Immature natural killer cell (primary cell): ENCODE results near the gene ANKRD60. TPM values are rescaled to one million over a fixed set of nuclear protein-coding genes. Genes with fewer than 3 reads are reported as not detected.

Source experiments
- DNase-seq, 3 donors: peaks; one replicate each; pipeline ENCODE4 v3.0.0; 2022; ENCODE audit warnings: mixed read lengths in 1 of 3
- H3K27ac Mint-ChIP-seq, 6 donors: one replicate each; pipeline ENCODE4 v1.8.0; 2020; ENCODE audit warnings: mixed read lengths in 6 of 6, mild to moderate bottlenecking in 5 of 6, inconsistent platforms in 4 of 6, moderate library complexity in 3 of 6
- H3K27me3 Mint-ChIP-seq, 3 donors: one replicate each; pipeline ENCODE4 v1.8.0; 2020 to 2021; ENCODE audit warnings: low read depth in 3 of 3, mild to moderate bottlenecking in 3 of 3, mixed read lengths in 3 of 3, moderate library complexity in 3 of 3, inconsistent platforms in 1 of 3
- H3K36me3 Mint-ChIP-seq, 3 donors: one replicate each; pipeline ENCODE4 v1.8.0; 2020; ENCODE audit warnings: mixed read lengths in 3 of 3, inconsistent platforms in 2 of 3, mild to moderate bottlenecking in 2 of 3
- H3K4me1 Mint-ChIP-seq, 2 donors: one replicate each; pipeline ENCODE4 v1.8.0; 2020; ENCODE audit warnings: inconsistent platforms in 2 of 2, mild to moderate bottlenecking in 2 of 2, mixed read lengths in 2 of 2, moderate library complexity in 1 of 2
- H3K4me3 Mint-ChIP-seq, 5 donors: one replicate each; pipeline ENCODE4 v1.8.0; 2020; ENCODE audit warnings: mild to moderate bottlenecking in 5 of 5, mixed read lengths in 5 of 5, inconsistent platforms in 3 of 5, moderate library complexity in 3 of 5
- H3K9me3 Mint-ChIP-seq, 6 donors: one replicate each; pipeline ENCODE4 v1.8.0; 2020; ENCODE audit warnings: mild to moderate bottlenecking in 6 of 6, mixed read lengths in 6 of 6, inconsistent platforms in 4 of 6, moderate library complexity in 3 of 6
- polyA plus RNA-seq, 3 donors: library from polyadenylated mRNA; unstranded; fragments of 300-500 nt; fragmentation: Illumina TruSeq; gene quantifications; one replicate each; pipeline ENCODE4 v1.2.3, GENCODE V29; 2021

The ANKRD60 gene
- polyA plus RNA-seq, 3 donors from 2014 or later: not detected

- no peaks in the 10 kb centered on the region for H3K9me3 Mint-ChIP-seq
Observed at GRCh38 chr20:58256307-58256706, 27.9 kb upstream of the ANKRD60 start.

GRCh38 chr20:58254890-58255289 lies 26.4 kb upstream of the ANKRD60 start:
- Mint-ChIP-seq H3K4me3 (no peak overlapping the region), H3K27ac (no peak overlapping the region), H3K36me3 (peaks cover 10 to 28% (median 18%) of the 10 kb centered on the region in 3 donors), H3K27me3 (peaks cover 0 to 3% (median 0%) of the 10 kb centered on the region in 3 donors), H3K9me3 (no peaks in the 10 kb centered on the region), H3K4me1 (peaks cover 8 to 14% of the 10 kb centered on the region in 2 donors)
- no peak for DNase-seq

More at GRCh38 chr20:58256307-58256706, 27.9 kb upstream of the ANKRD60 start:
- peak overlapping the region in 2 of 6 donors; percentile 25 to 40 for H3K27ac Mint-ChIP-seq
- H3K27me3 Mint-ChIP-seq: peaks cover 0 to 3% (median 2%) of the 10 kb centered on the region in 3 donors
- no peak for DNase-seq
- peaks cover 8 to 14% of the 10 kb centered on the region in 2 donors for H3K4me1 Mint-ChIP-seq
- peaks cover 3 to 16% (median 9%) of the 10 kb centered on the region in 3 donors for H3K36me3 Mint-ChIP-seq
- H3K4me3 Mint-ChIP-seq: no peak overlapping the region

GRCh38 chr20:58251979-58252591 lies 23.6 kb upstream of the ANKRD60 start:
- DNase-seq: no peak
- Mint-ChIP-seq H3K4me1 (peaks cover 8 to 14% of the 10 kb centered on the region in 2 donors), H3K4me3 (no peak overlapping the region), H3K27me3 (peaks cover 0 to 3% (median 0%) of the 10 kb centered on the region in 3 donors), H3K9me3 (no peaks in the 10 kb centered on the region), H3K36me3 (peaks cover 24 to 33% (median 29%) of the 10 kb centered on the region in 3 donors), H3K27ac (no peak overlapping the region)

GRCh38 chr20:58251348-58251978 lies 23.0 kb upstream of the ANKRD60 start:
- Mint-ChIP-seq H3K27me3 (peaks cover 0 to 4% (median 0%) of the 10 kb centered on the region in 3 donors), H3K27ac (no peak overlapping the region), H3K4me3 (no peak overlapping the region)

GRCh38 chr20:58246346-58246745 lies 17.9 kb upstream of the ANKRD60 start:
- DNase-seq: no peak
- Mint-ChIP-seq H3K36me3 (peaks cover 42 to 71% (median 49%) of the 10 kb centered on the region in 3 donors), H3K9me3 (no peaks in the 10 kb centered on the region), H3K4me1 (no peaks in the 10 kb centered on the region), H3K4me3 (no peak overlapping the region), H3K27me3 (peaks cover 0 to 2% (median 0%) of the 10 kb centered on the region in 3 donors), H3K27ac (no peak overlapping the region)

More at GRCh38 chr20:58251348-58251978, 23.0 kb upstream of the ANKRD60 start:
- DNase-seq: no peak
- Mint-ChIP-seq H3K9me3 (no peaks in the 10 kb centered on the region), H3K36me3 (peaks cover 30 to 38% (median 32%) of the 10 kb centered on the region in 3 donors), H3K4me1 (peaks cover 5 to 7% of the 10 kb centered on the region in 2 donors)

- Mint-ChIP-seq H3K9me3 (no peaks in the 10 kb centered on the region), H3K27ac (no peak overlapping the region), H3K4me1 (no peaks in the 10 kb centered on the region), H3K36me3 (peaks cover 45 to 68% (median 49%) of the 10 kb centered on the region in 3 donors), H3K4me3 (no peak overlapping the region), H3K27me3 (peaks cover 0 to 2% (median 0%) of the 10 kb centered on the region in 3 donors)
- no peak for DNase-seq
Observed at GRCh38 chr20:58245931-58246330, 17.5 kb upstream of the ANKRD60 start.

- Mint-ChIP-seq H3K4me1 (no peaks in the 10 kb centered on the region), H3K9me3 (no peaks in the 10 kb centered on the region)
Observed at GRCh38 chr20:58245181-58245891, 16.9 kb upstream of the ANKRD60 start.

GRCh38 chr20:58244517-58245030 lies 16.1 kb upstream of the ANKRD60 start:
- Mint-ChIP-seq H3K9me3 (no peaks in the 10 kb centered on the region), H3K4me1 (no peaks in the 10 kb centered on the region), H3K36me3 (peaks cover 34 to 58% (median 41%) of the 10 kb centered on the region in 3 donors), H3K4me3 (no peak overlapping the region), H3K27ac (no peak overlapping the region), H3K27me3 (peaks cover 0 to 2% (median 0%) of the 10 kb centered on the region in 3 donors)
- no peak for DNase-seq

More at GRCh38 chr20:58245181-58245891, 16.9 kb upstream of the ANKRD60 start:
- H3K36me3 Mint-ChIP-seq: peaks cover 40 to 63% (median 47%) of the 10 kb centered on the region in 3 donors
- no peak overlapping the region for H3K27ac Mint-ChIP-seq
- no peak overlapping the region for H3K4me3 Mint-ChIP-seq
- peaks cover 0 to 2% (median 0%) of the 10 kb centered on the region in 3 donors for H3K27me3 Mint-ChIP-seq
- DNase-seq: no peak

GRCh38 chr20:58243653-58244410 lies 15.4 kb upstream of the ANKRD60 start:
- Mint-ChIP-seq H3K27me3 (peaks cover 0 to 2% (median 0%) of the 10 kb centered on the region in 3 donors), H3K36me3 (peaks cover 32 to 60% (median 39%) of the 10 kb centered on the region in 3 donors), H3K9me3 (no peaks in the 10 kb centered on the region), H3K27ac (no peak overlapping the region), H3K4me3 (no peak overlapping the region), H3K4me1 (no peaks in the 10 kb centered on the region)
- DNase-seq: no peak

GRCh38 chr20:58242824-58243223 lies 14.4 kb upstream of the ANKRD60 start:
- H3K4me1 Mint-ChIP-seq: no peaks in the 10 kb centered on the region
- no peak for DNase-seq
- H3K27ac Mint-ChIP-seq: no peak overlapping the region

GRCh38 chr20:58241766-58242465 lies 13.5 kb upstream of the ANKRD60 start:
- Mint-ChIP-seq H3K4me3 (no peak overlapping the region), H3K27ac (no peak overlapping the region), H3K27me3 (peaks cover 0 to 4% (median 1%) of the 10 kb centered on the region in 3 donors), H3K9me3 (no peaks in the 10 kb centered on the region), H3K36me3 (peaks cover 25 to 51% (median 28%) of the 10 kb centered on the region in 3 donors), H3K4me1 (peaks cover 1 to 5% of the 10 kb centered on the region in 2 donors)
- DNase-seq: no peak

More at GRCh38 chr20:58242824-58243223, 14.4 kb upstream of the ANKRD60 start:
- Mint-ChIP-seq H3K9me3 (no peaks in the 10 kb centered on the region), H3K27me3 (peaks cover 0 to 4% (median 1%) of the 10 kb centered on the region in 3 donors), H3K4me3 (no peak overlapping the region), H3K36me3 (peaks cover 27 to 57% (median 33%) of the 10 kb centered on the region in 3 donors)

GRCh38 chr20:58240471-58240870 lies 12.0 kb upstream of the ANKRD60 start:
- H3K4me3 Mint-ChIP-seq: no peak overlapping the region
- peaks cover 0 to 5% (median 2%) of the 10 kb centered on the region in 3 donors for H3K27me3 Mint-ChIP-seq

More at GRCh38 chr20:58240471-58240870, 12.0 kb upstream of the ANKRD60 start:
- Mint-ChIP-seq H3K9me3 (no peaks in the 10 kb centered on the region), H3K36me3 (peaks cover 19 to 38% (median 21%) of the 10 kb centered on the region in 3 donors), H3K4me1 (peaks cover 6 to 17% of the 10 kb centered on the region in 2 donors), H3K27ac (no peak overlapping the region)
- no peak for DNase-seq
